ENCODE measurements around the gene JOSD1. TPM values are rescaled to one million over a fixed set of nuclear protein-coding genes. Genes with fewer than 3 reads are reported as not detected.

The JOSD1 gene
- total and polyA plus RNA-seq, 2 of the 4 experiments (the other 2 are of a cell fraction), result 30.2 to 35.8 TPM

- no peak overlapping the region for H2BK120ac ChIP-seq (ENCODE audit: low read depth, low read length)
- no peak for TF ChIP-seq RFX5 (IDR thresholded peaks at IDR 0.05; ENCODE audit: low read depth, low read length)
- TF ChIP-seq CHD1 (IDR thresholded peaks at IDR 0.05; ENCODE audit: low read depth, low read length), result no peak
- no peak overlapping the region for H3K4me3 ChIP-seq (ENCODE audit: insufficient read depth, low read depth, low read length)
- no peak overlapping the region for H3K4ac ChIP-seq (ENCODE audit: low read depth, low read length)
- H3K36me3 ChIP-seq (ENCODE audit: control insufficient read depth, insufficient read depth, low read length), result peaks cover 28% of the 10 kb centered on the region
- peaks cover 61% of the 10 kb centered on the region for H4K20me1 ChIP-seq (ENCODE audit: insufficient read depth, low read length)
- H3K4me1 ChIP-seq (ENCODE audit: control insufficient read depth, insufficient read depth, low read length), result peaks cover 4% of the 10 kb centered on the region
- no peak overlapping the region for H3K14ac ChIP-seq (replicated peaks; ENCODE audit: low read depth, low read length)
- intact Hi-C loops (cut with micrococcal nuclease), result no loop called here
- peaks cover 41 to 84% of the 10 kb centered on the region in 2 experiments for H3K79me1 ChIP-seq (ENCODE audit: low read depth in 1 of 2, low read length in 2 of 2)
- H2AK9ac ChIP-seq (replicated peaks; ENCODE audit: low read depth, low read length, poor library complexity), result no peak overlapping the region
- H3K9ac ChIP-seq (ENCODE audit: low read depth, low read length), result no peak overlapping the region
- no peaks in the 10 kb centered on the region for H3K27me3 ChIP-seq (ENCODE audit: control insufficient read depth, insufficient read depth, low read length)
- no peak overlapping the region for H3K56ac ChIP-seq (ENCODE audit: extremely low read depth, insufficient read depth, low read length)
- no peak overlapping the region for H3K27ac ChIP-seq (ENCODE audit: insufficient read depth, low read length)
- no peak overlapping the region for H2AFZ ChIP-seq (replicated peaks; ENCODE audit: low read length, poor library complexity)
- no peak for DNase-seq
- H3K9me3 ChIP-seq (ENCODE audit: control insufficient read depth, insufficient read depth, low read length), result no peaks in the 10 kb centered on the region
- 0 out of 2 replicates have a peak overlapping the region, but pooled peaks have one; percentile 1 for H2AK5ac ChIP-seq (ENCODE audit: low read depth, low read length)
- H2BK20ac ChIP-seq (ENCODE audit: low read depth, low read length), result no peak overlapping the region
- H3K4me2 ChIP-seq (ENCODE audit: low read depth, low read length), result no peak overlapping the region
- H4K91ac ChIP-seq (ENCODE audit: insufficient read depth, low read depth, low read length), result no peak overlapping the region
- in situ Hi-C loops (cut with MboI; ENCODE audit: low sequenced_read_pairs), result no loop called here
- WGBS, 2 experiments (ENCODE audit: extremely low coverage in 2 of 2, insufficient read length in 1 of 2), result 80% methylated on average over 1 of the region's 6 CpGs; no CpG with 5 or more reads in 1 of the 2 experiments
- H4K5ac ChIP-seq (ENCODE audit: low read depth, low read length), result no peak overlapping the region
- ATAC-seq (ENCODE audit: low read depth), result no peak
- no peak overlapping the region for H2BK15ac ChIP-seq (ENCODE audit: low read depth, low read length)
- no peak overlapping the region for H3K18ac ChIP-seq (ENCODE audit: low read depth, low read length)
- H2BK5ac ChIP-seq (ENCODE audit: low read depth, low read length, poor library complexity, severe bottlenecking), result no peak overlapping the region
- POLR2A ChIA-PET (ENCODE audit: unreplicated experiment), result no interaction called here
- dilution Hi-C loops (cut with HindIII; ENCODE audit: low sequenced_read_pairs, unreplicated experiment), result no loop called here
- H4K8ac ChIP-seq (ENCODE audit: low read depth in 2 of 2, low read length in 2 of 2), result no peak overlapping the region
- CTCF ChIA-PET, result no interaction called here
- peaks cover 35% of the 10 kb centered on the region for H3K9me1 ChIP-seq (ENCODE audit: insufficient read depth, low read length)
- no TSS peak for BruUV-seq (replicated peaks)
- H3K23ac ChIP-seq (ENCODE audit: low read depth, low read length), result no peak overlapping the region
These were observed 16.5 kb upstream of the JOSD1 start for GRCh38 chr22:38717244-38717643.

Measured in IMR-90 (cell line).